GM12864 (cell line): Measurements from ENCODE around the gene SCG5.

ENCODE experiments used
- DNase-seq: peaks from one replicate; pipeline ENCODE4 v3.0.0-alpha.2; 2011; ENCODE audit warnings: low read depth
- H3K4me3 ChIP-seq: 2 replicates; pipeline ENCODE4 v1.5.1; 2011; ENCODE audit warnings: mild to moderate bottlenecking, low read depth, low read length, control low read depth
- TF ChIP-seq, protein P1 (sequence below): IDR thresholded peaks from 2 replicates; pipeline ENCODE4 v1.5.1; 2011; ENCODE audit warnings: low read depth, mild to moderate bottlenecking, moderate library complexity, low read length, control low read depth, inconsistent platforms; ENCODE audit errors: missing control alignments

SCG5 gene

DNA sequence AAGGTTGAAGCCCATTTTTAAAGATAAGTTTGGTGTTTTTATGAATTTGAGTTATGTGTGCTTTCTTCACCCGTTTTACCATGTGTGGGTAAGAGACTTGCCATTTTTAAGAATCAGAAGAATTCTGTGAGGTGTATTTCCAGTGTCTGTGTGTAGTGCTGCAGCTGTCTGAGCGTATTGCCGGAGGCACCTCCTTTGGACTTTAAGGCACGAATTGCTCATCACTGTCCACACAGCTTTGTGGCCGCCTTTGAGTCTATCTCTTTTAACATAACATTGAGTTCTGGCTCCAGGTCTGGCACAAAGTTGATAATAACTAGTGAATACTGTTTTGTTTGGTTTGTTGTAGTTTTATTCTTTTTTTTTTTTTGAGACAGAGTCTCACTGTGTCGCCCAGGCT is 25.8 kb downstream of the SCG5 start:
- H3K4me3 ChIP-seq = no peak overlapping the region
- TF ChIP-seq, protein P1, sequence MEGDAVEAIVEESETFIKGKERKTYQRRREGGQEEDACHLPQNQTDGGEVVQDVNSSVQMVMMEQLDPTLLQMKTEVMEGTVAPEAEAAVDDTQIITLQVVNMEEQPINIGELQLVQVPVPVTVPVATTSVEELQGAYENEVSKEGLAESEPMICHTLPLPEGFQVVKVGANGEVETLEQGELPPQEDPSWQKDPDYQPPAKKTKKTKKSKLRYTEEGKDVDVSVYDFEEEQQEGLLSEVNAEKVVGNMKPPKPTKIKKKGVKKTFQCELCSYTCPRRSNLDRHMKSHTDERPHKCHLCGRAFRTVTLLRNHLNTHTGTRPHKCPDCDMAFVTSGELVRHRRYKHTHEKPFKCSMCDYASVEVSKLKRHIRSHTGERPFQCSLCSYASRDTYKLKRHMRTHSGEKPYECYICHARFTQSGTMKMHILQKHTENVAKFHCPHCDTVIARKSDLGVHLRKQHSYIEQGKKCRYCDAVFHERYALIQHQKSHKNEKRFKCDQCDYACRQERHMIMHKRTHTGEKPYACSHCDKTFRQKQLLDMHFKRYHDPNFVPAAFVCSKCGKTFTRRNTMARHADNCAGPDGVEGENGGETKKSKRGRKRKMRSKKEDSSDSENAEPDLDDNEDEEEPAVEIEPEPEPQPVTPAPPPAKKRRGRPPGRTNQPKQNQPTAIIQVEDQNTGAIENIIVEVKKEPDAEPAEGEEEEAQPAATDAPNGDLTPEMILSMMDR = no peak
- no peak for DNase-seq

DNA sequence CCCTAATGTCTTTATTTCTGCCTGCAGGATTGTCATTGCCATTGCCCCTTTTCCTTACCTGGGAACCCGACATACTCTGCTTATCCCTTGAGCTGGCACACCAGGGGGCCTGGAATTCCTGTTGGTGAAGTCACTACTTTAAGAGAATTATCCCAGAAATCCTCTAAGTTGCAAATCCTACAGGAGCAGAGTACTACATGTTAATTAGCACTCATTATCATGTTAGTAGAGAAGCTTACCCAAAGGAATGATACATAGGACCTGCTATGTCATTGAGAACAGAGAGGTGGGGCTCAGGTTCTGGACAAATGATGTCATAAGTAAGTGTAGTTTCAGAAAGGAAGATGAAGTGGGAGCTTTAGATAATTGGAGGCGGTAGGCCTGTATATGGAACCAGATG is 27.4 kb downstream of the SCG5 start:
- TF ChIP-seq, protein P1 = no peak
- DNase-seq = no peak

DNA sequence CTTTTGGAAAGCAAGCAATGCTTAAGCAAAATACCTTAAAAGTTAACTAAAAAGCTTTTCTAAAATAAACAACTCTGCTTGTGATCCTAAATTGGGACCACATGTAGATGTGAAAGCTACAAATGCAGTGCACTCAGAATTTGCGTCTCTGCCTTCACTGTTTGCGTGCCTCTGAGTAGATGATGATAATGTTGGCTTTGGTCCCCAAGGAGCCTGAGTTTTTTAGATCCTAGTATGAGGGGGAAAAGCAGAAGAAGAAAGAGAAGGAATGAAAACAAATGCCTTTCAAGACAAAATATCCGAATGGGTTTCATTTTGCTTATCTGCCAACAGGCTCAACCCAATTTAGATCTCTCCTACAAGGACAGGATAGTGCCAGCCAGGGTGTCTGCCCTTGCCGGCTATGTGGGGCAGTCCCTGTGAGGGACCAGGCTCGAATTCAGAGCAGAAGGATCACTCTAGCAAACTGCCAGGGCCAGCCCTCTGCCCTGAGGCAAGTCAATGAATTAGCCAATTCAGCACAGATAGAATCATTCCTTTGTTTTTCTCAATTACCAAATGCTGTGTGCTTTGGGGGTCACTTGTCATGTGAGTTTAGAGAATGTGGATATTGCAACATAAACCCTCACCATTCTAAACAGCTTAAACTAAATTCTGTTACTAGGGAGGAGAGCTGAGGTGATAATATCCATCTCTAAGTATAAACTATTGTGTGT is 28.5 kb downstream of the SCG5 start:
- no peak overlapping the region for H3K4me3 ChIP-seq
- TF ChIP-seq, protein P1 = no peak
- no peak for DNase-seq

More for the DNA sequence above, 27.4 kb downstream of the SCG5 start:
- H3K4me3 ChIP-seq = no peak overlapping the region

DNA sequence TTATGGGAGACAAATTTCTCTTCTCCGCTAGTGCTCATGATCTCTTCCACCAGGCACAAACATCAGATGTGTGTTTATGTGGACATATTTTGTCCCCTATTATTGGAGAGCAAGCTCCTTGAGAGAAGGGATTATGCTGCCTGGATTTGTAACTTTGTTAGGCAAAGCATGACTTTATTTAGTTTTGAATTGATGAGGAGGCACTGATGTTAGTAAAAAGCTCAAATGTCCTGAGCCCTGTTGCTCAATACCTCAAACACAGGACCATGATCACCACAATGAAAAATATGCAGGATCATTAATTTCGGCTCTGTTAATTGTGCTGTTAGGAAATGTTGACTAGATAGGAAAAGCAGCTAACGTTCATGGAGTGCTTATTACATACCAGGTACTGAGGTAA is 29.1 kb downstream of the SCG5 start:
- TF ChIP-seq, protein P1 = no peak
- DNase-seq = no peak

DNA sequence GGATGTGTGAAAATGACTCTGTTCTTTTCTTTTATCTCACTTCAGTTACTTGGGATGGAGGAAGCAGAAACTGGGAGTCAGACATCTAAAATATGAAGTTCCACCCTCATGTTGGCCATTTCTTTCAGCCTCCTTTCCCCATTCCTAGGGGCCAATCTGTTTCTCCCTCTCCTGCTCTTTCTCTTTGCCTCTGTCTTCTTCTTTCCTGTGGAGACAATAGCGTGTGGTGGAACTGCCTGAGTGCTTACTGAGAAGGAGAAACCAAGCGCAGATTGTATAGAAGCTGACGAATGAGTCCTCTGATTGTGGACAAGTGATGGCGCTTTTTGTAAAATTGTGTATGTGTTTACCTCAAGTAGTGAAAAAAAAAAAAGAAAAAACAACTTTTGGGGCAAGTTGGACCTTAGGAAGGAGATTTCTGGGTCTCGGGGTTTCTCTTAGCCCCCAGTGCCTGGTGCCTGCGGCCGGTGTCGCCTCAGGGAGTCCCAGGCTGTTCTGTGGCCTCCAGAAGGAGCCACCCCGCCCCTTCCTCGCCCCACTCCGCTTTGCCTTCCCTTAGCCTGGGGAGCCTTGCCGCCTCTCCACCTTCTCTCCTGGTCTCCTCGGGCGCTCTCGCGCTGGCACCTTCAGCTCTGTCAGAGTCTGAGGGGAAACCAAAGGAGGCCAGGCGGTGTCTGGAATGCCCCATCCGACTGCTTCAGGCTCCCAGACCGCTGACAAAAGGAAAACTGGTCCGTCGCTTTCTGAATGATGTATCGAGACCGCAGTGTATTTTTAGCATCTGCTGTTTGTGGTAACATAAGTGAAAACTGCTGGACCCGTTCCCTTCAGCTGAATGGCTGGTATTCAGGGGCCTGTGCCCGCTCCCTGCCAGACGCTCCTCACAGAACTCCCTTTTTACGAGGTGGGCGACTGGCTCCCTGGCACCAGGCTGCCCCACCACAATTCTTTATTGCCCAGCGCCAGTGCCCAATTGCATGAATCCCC is 30.1 kb downstream of the SCG5 start:
- TF ChIP-seq, protein P1 = no peak
- H3K4me3 ChIP-seq = no peak overlapping the region
- no peak for DNase-seq

More for the DNA sequence above, 29.1 kb downstream of the SCG5 start:
- no peak overlapping the region for H3K4me3 ChIP-seq

DNA sequence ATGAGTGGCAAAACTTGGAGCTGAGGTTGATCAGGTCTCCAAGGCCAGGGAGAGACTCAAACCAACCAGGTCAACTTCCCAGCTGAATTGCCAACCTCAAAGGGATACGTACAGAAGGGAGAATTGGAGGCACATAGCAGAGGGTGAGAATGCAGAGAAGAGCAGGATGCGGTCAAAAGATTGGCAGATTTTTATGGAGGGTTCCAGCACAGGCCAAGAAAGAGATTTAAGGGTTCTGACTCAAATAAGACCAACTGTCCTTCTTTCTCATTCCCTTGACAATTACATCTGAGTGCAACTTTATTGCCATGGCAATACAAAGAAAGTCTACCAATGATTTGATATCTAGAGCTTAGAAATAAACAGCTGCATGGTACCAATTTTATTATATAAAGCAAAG is 33.2 kb downstream of the SCG5 start:
- no peak overlapping the region for H3K4me3 ChIP-seq
- TF ChIP-seq, protein P1 = no peak
- no peak for DNase-seq
